Measurements from ENCODE around the gene PLBD2. TPM values are rescaled to one million over a fixed set of nuclear protein-coding genes. Genes with fewer than 3 reads are reported as not detected.

PLBD2 gene
- total RNA-seq, 1 experiment from 2014 or later, result 12.6 TPM

DNA sequence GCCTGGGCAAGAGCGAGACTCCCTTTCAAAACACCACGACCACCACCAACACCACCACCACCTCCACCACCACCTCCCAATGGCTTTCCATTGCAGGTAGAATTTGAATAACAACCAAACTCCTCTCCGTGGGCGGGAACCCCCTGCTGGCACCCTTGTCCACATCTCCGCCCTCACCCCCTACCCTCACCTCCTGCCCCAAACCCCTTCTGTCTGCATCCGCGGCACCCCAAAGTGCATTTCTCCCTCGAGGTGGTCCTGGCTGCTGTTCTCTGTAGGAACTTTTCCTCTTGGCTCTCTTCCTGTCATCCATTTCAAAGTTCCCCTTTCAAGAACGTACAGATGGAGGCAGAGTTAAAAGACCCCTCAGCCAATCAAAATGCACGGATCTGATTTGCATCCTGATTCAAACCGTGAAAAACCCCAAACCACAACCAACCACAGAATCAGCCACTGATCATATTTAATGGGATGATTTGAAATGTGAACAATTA, 67.6 kb downstream of the PLBD2 start:
- no peak for DNase-seq (ENCODE audit: low read depth)
- in situ Hi-C loops (cut with HindIII; ENCODE audit: low pct_unique_long_range_greater_than_20kb, low sequenced_read_pairs), result no loop called here

DNA sequence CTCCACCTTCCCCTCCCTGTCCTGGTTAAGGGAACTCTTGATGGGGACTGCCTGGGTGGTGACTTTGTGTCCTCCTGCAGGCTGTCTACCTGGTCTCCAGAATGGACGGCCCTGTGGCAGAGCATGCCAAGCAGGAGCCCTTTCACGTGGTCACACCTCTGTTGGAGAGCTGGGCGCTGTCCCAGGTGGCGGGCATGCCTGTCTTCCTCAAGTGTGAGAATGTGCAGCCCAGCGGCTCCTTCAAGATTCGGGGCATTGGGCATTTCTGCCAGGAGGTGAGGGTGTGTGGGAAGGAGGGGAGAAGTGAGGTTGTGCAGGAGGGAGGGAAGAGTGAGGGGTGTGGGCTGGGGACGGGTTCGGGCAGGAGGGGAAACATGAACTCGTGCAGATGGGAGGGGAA, 69.5 kb downstream of the PLBD2 start:
- DNase-seq (ENCODE audit: low read depth), result no peak
- in situ Hi-C loops (cut with HindIII; ENCODE audit: low pct_unique_long_range_greater_than_20kb, low sequenced_read_pairs), result no loop called here

DNA sequence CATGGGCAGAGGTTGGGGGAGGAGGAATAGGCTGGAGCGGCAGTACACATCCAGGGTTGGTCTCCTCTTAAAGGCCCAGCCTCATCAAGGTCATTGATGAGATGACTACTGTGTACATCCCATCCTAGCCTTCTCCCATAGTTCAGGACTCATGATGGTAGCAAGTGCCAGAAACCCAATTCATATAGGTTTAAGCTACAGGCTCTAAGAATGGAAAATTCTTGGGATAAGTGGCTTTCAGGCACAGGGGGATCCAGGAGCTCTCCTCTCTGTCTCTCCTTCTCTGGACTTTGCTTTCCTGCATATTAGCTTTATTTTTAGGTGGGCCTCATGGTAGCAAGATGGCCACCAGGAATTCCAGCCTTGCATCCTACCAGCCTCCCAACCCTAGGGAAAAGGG, 70.1 kb downstream of the PLBD2 start:
- in situ Hi-C loops (cut with HindIII; ENCODE audit: low pct_unique_long_range_greater_than_20kb, low sequenced_read_pairs), result no loop called here
- DNase-seq (ENCODE audit: low read depth), result no peak

DNA sequence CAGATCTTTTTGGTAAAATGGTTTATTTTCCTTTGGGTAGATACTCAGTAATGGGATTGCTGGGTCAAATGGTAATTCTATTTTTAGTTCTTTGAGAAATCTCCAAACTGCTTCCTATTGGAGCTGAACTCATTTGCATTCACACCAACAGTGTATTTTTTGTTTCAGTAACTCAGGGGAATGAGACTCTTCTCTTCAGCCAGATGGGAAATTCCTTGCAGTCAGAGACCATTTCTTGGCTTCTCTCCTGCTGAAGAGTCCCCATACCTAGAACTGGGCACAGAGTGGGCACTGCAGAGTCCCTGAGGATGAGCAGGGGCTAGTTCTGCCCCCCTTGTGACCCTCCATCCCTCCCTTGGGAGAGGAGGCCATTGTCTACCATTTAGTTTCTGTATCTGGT, 74.6 kb downstream of the PLBD2 start:
- in situ Hi-C loops (cut with HindIII; ENCODE audit: low pct_unique_long_range_greater_than_20kb, low sequenced_read_pairs), result no loop called here

DNA sequence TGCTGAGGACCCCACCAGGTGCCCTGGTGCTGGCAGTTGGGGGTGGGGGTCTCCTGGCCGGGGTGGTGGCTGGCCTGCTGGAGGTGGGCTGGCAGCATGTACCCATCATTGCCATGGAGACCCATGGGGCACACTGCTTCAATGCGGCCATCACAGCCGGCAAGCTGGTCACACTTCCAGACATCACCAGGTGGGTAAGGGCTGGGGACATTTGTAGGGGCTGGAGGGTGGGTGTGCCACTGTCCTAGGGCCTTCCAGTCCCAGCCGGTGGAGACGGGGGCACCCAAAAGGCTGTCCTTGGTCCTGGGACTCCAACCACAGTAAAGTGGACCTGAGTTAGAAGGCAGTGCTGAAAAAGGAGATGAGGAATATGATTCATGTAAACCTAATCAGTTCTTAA, 77.0 kb downstream of the PLBD2 start:
- in situ Hi-C loops (cut with HindIII; ENCODE audit: low pct_unique_long_range_greater_than_20kb, low sequenced_read_pairs), result no loop called here
- no peak for DNase-seq (ENCODE audit: low read depth)

More for the DNA sequence above, 74.6 kb downstream of the PLBD2 start:
- DNase-seq (ENCODE audit: low read depth), result peak; percentile 21

DNA sequence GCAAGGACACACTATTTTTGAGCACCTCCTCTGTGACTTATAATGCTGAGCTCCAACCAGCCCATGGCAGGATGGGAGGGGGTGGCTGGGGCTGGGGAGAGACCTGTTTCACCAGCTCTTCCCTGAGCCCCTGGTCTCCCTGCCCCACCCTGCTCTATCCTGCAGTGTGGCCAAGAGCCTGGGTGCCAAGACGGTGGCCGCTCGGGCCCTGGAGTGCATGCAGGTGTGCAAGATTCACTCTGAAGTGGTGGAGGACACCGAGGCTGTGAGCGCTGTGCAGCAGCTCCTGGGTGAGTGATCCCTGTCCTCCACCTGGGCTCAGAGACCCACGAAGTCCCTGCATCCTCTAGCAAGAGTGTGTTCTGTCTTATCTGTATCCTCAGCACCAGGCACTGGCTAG, 78.2 kb downstream of the PLBD2 start:
- in situ Hi-C loops (cut with HindIII; ENCODE audit: low pct_unique_long_range_greater_than_20kb, low sequenced_read_pairs), result no loop called here
- no peak for DNase-seq (ENCODE audit: low read depth)

DNA sequence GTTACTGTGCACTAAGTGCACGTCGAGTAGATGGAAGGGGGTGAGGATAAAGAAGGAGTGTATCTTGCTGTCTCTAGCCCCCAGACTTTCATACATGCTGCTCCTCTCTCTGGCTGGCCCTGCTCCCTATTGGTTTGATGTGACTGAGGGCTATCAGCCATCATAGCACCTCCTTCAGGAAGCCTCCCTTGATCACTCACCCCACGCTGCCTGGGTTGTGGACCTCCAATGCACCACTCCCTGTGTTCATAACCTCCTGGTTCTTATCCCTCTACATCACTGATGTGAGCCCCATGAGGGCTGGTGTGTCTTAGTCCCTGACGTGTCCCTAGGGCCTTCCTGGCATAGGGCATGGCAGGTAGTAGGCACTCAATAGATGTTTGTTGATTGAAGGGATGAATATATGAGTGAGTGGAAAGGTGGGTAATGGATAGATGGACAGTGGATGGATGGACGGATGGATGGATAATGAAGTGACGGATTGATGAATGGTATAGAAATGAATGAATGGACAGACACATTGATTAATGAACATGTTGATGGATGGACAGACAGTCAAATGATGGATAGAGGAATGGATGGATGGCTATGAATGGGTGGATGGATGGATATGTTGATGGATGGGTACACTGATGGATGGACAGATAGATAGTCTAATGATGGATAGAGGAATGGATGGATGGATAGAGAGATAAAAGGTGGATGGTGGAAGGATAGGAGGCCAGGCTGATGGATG, 78.8 kb downstream of the PLBD2 start:
- in situ Hi-C loops (cut with HindIII; ENCODE audit: low pct_unique_long_range_greater_than_20kb, low sequenced_read_pairs), result no loop called here
- no peak for DNase-seq (ENCODE audit: low read depth)

DNA sequence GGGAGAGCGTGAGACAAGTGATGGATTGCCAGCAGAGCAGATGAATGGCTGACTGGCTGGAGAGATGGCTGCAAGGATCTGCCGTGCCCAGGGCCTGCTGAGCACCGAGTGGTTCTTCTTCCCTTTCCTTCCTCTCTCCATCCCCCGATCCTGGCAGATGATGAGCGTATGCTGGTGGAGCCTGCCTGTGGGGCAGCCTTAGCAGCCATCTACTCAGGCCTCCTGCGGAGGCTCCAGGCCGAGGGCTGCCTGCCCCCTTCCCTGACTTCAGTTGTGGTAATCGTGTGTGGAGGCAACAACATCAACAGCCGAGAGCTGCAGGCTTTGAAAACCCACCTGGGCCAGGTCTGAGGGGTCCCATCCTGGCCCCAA, 79.3 kb downstream of the PLBD2 start:
- in situ Hi-C loops (cut with HindIII; ENCODE audit: low pct_unique_long_range_greater_than_20kb, low sequenced_read_pairs), result no loop called here

DNA sequence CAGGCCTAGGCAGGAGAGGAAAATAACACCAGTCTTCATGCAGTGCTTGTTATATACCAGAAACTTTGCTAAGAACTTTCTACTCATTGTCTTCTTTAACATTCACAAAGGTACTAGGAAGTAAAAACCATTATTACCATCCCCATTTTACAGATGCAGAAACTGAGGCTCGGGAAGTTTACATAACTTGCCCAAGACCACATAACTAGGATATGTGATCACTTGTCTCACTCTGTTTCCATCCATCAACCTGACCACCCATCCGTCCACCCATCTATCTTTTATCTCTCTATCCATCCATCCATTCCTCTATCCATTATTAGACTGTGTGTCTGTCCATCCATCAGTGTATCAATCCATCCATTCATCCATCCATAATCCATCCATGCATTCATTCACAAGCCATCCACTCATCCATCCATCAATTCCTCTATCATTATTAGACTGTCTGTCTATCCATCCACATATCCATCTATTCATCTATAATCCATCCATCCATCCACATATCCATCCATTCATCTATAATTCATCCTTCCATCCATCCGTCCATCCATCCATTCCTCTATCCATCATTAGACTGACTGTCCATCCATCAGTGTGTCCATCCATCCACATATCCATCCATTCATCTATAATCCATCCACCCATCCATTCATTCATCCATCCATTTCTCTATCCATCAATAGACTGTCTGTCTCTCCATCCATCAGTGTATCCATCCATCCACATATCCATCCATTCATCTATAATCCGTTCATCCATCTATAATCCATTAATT, 80.3 kb downstream of the PLBD2 start:
- DNase-seq (ENCODE audit: low read depth), result no peak
- in situ Hi-C loops (cut with HindIII; ENCODE audit: low pct_unique_long_range_greater_than_20kb, low sequenced_read_pairs), result no loop called here

More for the DNA sequence above, 79.3 kb downstream of the PLBD2 start:
- DNase-seq (ENCODE audit: low read depth), result no peak

DNA sequence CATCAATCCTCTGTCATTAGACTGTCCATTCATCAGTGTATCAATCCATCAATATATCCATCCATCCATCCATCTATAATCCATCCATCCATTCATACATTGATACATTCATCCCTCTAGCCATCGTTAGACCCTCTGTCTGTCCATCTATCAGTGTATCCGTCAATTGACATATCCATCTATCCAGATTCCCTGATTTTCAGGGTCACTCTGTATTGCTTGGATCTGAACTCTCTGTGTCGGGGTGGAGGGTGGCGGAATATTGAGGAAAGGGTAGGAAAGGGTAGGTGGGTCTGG, 80.9 kb downstream of the PLBD2 start:
- DNase-seq (ENCODE audit: low read depth), result no peak
- in situ Hi-C loops (cut with HindIII; ENCODE audit: low pct_unique_long_range_greater_than_20kb, low sequenced_read_pairs), result no loop called here

DNA sequence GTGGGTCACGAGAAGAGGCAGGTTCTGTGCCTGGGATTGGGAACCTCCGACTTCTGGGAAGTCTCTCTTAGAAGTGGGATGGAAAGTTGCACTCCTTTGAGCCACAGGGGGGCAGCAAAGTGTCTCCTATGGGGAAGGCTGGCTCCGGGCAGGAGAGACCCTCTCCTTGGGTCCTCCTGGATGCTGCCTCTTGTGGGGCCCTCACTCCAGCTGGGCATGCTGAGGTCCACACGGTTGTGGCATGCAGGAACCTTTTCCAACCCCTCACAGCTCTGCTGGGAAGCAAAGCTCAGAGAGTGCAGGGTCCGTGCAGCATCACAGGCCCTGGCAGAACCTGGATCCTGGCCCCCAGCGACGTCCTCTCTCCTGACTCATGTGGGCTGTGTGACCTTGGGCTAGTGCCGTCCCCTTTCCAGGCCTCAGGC, 81.2 kb downstream of the PLBD2 start:
- in situ Hi-C loops (cut with HindIII; ENCODE audit: low pct_unique_long_range_greater_than_20kb, low sequenced_read_pairs), result no loop called here
- DNase-seq (ENCODE audit: low read depth), result peak; percentile 19

DNA sequence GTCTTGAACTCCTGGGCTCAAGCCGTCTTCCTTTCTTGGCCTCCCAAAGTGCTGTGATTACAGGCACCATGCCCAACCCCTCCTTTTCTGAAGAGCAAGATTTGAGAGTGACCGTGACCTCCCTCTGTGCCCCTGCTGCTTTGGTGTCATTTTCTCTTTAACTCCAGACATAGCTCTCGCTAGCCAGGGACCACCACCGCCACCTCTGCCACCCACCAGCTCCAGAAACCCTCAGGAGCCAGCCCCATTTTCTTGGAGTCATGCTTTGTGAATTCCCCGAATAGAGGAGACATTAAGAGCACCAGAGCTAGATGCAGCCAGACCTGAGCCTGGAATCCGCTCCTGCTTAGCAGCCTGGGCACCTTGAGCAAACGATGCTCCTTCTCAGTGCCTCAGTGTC, 81.9 kb downstream of the PLBD2 start:
- DNase-seq (ENCODE audit: low read depth), result no peak
- in situ Hi-C loops (cut with HindIII; ENCODE audit: low pct_unique_long_range_greater_than_20kb, low sequenced_read_pairs), result no loop called here

Other genes with a start within 250 kb of the PLBD2 start
- gene RASAL1, start 222.8 kb upstream of the PLBD2 start, total RNA-seq (2014; rRNA removed; shearing (Covaris generic); ENCODE audit: low replicate concordance), result 29.3 and 65.1 TPM in 2 replicates
- gene CFAP73, start 208.9 kb upstream of the PLBD2 start, total RNA-seq (2014; rRNA removed; shearing (Covaris generic); ENCODE audit: low replicate concordance), result 5.4 and 6.2 TPM in 2 replicates
- gene DDX54, start 173.1 kb upstream of the PLBD2 start, total RNA-seq (2014; rRNA removed; shearing (Covaris generic); ENCODE audit: low replicate concordance), result 48.3 and 57.9 TPM in 2 replicates
- gene RITA1, start 172.9 kb upstream of the PLBD2 start, total RNA-seq (2014; rRNA removed; shearing (Covaris generic); ENCODE audit: low replicate concordance), result 37.1 and 53.0 TPM in 2 replicates
- 16.4 and 18.9 TPM in 2 replicates for gene TPCN1, start 137.1 kb upstream of the PLBD2 start, total RNA-seq (2014; rRNA removed; shearing (Covaris generic); ENCODE audit: low replicate concordance)
- 18.5 and 20.2 TPM in 2 replicates for gene SLC8B1, start 23.5 kb upstream of the PLBD2 start, total RNA-seq (2014; rRNA removed; shearing (Covaris generic); ENCODE audit: low replicate concordance)
- not detected in 2 replicates for gene SDS, start 45.3 kb downstream of the PLBD2 start, total RNA-seq (2014; rRNA removed; shearing (Covaris generic); ENCODE audit: low replicate concordance)
- gene SDSL, start 63.8 kb downstream of the PLBD2 start, total RNA-seq (2014; rRNA removed; shearing (Covaris generic); ENCODE audit: low replicate concordance), result 32.2 and 48.2 TPM in 2 replicates
- not detected in 2 replicates for gene LHX5, start 113.3 kb downstream of the PLBD2 start, total RNA-seq (2014; rRNA removed; shearing (Covaris generic); ENCODE audit: low replicate concordance)